ENCODE results near the gene ENOX2.

Gene ENOX2

DNA sequence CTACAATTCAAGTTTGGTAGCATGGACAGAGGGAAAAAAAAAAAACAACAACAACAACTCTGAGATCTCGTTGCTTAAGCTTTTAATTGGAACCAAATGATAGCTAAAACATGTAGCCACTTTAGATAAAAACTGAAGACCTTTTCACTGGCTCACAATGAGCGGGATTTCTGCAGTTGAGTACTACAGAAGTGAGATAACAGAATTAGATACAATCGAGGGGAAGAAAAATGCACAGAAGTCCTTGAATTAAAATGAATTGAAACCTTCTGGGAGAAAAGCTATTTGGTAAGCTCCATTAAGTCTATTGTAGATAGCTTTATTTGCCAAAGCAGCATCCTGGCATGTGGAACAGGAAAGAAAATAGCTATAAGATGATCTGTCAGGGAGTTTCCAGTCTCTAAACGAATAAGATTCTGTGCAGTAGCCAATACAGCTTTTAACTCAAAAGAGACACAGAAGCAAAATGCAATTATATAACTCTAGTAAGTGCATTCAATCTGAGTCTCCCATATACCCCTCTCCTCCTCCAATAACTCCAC is 248.5 kb downstream of the ENOX2 start:
- Histone ChIP-seq H3K9me3 (no peaks in the 10 kb centered on the region), H3K4me1 (ENCODE audit: control insufficient read depth in 1 of 2, insufficient read depth in 1 of 2, low read depth in 1 of 2, low read length in 1 of 2) (no peaks in the 10 kb centered on the region), H3K27me3 (no peaks in the 10 kb centered on the region), H3K4me3 (ENCODE audit: low read depth in 1 of 2, low read length in 1 of 2) (no peak overlapping the region), H3K27ac (no peak overlapping the region), H3K36me3 (no peaks in the 10 kb centered on the region)
- TF ChIP-seq, protein P1, sequence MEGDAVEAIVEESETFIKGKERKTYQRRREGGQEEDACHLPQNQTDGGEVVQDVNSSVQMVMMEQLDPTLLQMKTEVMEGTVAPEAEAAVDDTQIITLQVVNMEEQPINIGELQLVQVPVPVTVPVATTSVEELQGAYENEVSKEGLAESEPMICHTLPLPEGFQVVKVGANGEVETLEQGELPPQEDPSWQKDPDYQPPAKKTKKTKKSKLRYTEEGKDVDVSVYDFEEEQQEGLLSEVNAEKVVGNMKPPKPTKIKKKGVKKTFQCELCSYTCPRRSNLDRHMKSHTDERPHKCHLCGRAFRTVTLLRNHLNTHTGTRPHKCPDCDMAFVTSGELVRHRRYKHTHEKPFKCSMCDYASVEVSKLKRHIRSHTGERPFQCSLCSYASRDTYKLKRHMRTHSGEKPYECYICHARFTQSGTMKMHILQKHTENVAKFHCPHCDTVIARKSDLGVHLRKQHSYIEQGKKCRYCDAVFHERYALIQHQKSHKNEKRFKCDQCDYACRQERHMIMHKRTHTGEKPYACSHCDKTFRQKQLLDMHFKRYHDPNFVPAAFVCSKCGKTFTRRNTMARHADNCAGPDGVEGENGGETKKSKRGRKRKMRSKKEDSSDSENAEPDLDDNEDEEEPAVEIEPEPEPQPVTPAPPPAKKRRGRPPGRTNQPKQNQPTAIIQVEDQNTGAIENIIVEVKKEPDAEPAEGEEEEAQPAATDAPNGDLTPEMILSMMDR (IDR thresholded peaks at IDR 0.05), result no peak

DNA sequence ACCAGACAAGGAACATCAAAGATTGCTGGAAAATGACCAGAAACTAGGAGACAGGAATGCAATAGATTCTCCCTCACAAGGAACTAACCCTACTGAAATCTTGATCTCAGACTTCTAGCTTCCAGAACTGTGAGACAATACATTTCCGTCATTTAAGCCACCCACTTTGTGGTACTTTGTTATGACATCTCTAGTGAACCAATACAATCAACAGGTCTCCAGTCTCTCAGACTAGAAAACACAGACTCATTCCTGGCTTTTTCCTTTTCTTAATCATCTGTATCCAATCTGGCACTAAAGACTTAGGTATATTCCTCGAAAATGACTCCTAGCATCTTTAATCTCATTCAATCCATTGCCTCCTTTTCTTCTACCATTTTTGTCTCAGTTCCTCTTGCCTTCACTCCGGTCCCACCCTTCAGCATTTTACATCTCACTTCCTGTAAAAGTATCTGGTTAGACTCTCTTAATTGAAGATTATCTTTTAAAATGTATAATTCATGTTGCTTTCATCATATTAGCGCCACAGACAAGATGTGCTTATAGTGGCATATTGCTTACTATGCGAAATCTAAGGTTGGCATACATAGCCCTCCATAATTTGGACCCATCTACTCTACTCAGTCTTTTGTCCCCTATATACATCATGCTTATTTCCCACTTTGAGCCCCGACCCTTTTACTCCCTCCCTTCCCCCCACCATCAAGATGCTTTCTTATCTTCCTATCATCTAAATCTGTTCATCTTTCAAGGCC is 250.0 kb downstream of the ENOX2 start:
- no peak overlapping the region for H3K4me3 ChIP-seq (ENCODE audit: low read depth in 1 of 2, low read length in 1 of 2)
- H3K4me1 ChIP-seq (ENCODE audit: control insufficient read depth in 1 of 2, insufficient read depth in 1 of 2, low read depth in 1 of 2, low read length in 1 of 2), result no peaks in the 10 kb centered on the region
- TF ChIP-seq, protein P1 (IDR thresholded peaks at IDR 0.05), result no peak
- no peaks in the 10 kb centered on the region for H3K9me3 ChIP-seq
- H3K27me3 ChIP-seq, result no peaks in the 10 kb centered on the region
- H3K36me3 ChIP-seq, result no peaks in the 10 kb centered on the region
- no peak overlapping the region for H3K27ac ChIP-seq

DNA sequence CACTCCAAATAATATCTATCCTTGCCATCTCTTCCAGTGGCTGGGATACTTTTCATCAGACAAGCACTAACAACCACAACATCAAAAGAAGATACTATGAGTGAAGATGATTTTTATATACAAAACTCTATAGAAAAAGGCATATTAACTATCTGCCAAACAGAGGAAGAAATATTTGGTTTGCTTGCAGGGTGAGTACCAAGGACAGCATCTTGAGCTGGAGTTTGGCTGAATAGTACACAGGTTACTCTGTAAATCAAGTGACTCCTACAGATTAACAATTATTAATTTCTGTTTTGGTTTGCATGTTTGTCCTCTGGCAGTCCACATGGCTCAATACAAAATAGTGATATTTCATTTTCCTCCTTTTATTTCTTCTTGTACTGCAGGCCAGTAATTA is 253.3 kb downstream of the ENOX2 start:
- no peak overlapping the region for H3K27ac ChIP-seq
- no peak overlapping the region for H3K4me3 ChIP-seq (ENCODE audit: low read depth in 1 of 2, low read length in 1 of 2)
- no peaks in the 10 kb centered on the region for H3K9me3 ChIP-seq
- TF ChIP-seq, protein P1 (IDR thresholded peaks at IDR 0.05), result no peak
- no peaks in the 10 kb centered on the region for H3K4me1 ChIP-seq (ENCODE audit: control insufficient read depth in 1 of 2, insufficient read depth in 1 of 2, low read depth in 1 of 2, low read length in 1 of 2)
- no peaks in the 10 kb centered on the region for H3K36me3 ChIP-seq
- no peaks in the 10 kb centered on the region for H3K27me3 ChIP-seq

DNA sequence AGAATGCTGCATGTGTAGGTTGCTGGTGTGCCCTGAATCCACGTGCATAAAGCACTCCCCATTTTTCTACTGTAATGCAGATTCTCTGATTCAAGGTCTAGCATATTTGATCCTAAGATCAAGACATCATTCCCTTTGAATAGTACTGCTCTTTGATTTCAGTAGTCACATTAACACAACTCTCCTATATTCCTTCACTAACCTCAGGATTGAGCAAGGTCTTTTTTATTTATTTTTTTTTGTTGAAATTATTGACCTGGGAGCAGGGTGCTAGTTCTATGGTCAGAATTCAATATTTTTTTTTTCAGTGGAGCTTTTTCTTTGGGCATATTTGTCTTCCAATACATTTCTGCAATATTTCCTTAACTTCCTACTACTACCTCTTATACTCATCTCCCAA is 255.5 kb downstream of the ENOX2 start:
- TF ChIP-seq, protein P1 (IDR thresholded peaks at IDR 0.05), result no peak
- H3K4me3 ChIP-seq (ENCODE audit: low read depth in 1 of 2, low read length in 1 of 2), result no peak overlapping the region

DNA sequence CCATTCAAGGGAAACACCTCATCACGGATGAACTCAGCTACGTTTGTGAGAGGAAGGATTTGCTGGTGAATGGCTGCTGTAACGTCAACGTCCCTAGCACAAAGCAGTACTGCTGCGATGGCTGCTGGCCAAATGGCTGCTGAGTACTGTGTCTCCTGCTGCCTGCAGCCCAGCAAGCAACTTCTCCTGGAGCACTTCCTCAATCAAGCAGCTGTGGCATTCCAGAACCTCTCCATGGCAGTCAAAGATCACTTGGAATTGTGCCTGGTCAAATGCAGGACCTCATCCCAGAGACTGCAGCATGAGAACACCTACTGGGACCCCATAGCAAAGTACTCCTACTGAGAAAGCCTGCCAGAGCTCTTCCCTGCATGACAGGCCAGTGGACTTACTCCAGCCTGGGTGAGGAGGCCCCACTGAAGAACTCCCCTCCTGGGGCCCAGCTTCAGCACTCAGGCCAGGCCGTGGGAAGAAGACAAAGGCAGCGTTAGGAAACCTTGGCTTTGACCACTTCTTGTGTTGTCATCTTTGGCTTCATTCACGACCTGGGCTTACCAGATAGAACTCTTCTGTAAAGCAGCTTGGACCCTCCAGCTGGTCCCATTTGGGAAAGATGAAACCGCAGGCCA is 256.9 kb downstream of the ENOX2 start:
- Histone ChIP-seq H3K27ac (no peak overlapping the region), H3K9me3 (no peaks in the 10 kb centered on the region), H3K36me3 (no peaks in the 10 kb centered on the region), H3K27me3 (no peaks in the 10 kb centered on the region), H3K4me3 (ENCODE audit: low read depth in 1 of 2, low read length in 1 of 2) (no peak overlapping the region), H3K4me1 (ENCODE audit: control insufficient read depth in 1 of 2, insufficient read depth in 1 of 2, low read depth in 1 of 2, low read length in 1 of 2) (no peaks in the 10 kb centered on the region)
- TF ChIP-seq, protein P1 (IDR thresholded peaks at IDR 0.05), result no peak

More for the DNA sequence above, 255.5 kb downstream of the ENOX2 start:
- Histone ChIP-seq H3K36me3 (no peaks in the 10 kb centered on the region), H3K9me3 (no peaks in the 10 kb centered on the region), H3K4me1 (ENCODE audit: control insufficient read depth in 1 of 2, insufficient read depth in 1 of 2, low read depth in 1 of 2, low read length in 1 of 2) (no peaks in the 10 kb centered on the region), H3K27ac (no peak overlapping the region), H3K27me3 (no peaks in the 10 kb centered on the region)
